H1 (cell line): Measurements from ENCODE around the gene NR4A1. TPM values are rescaled to one million over a fixed set of nuclear protein-coding genes. Genes with fewer than 3 reads are reported as not detected.

Experiments used
- CTCF ChIA-PET: fragments of 300-600 bp; sonication (Branson Sonifier 250); formaldehyde crosslinking; loops from one replicate; lab custom pipeline; 2021; ENCODE audit not compliant: partially characterized antibody; lab: Charles Lee
- POLR2A ChIA-PET: fragments of 300-600 bp; sonication (Branson Sonifier 250); formaldehyde crosslinking; loops from one replicate; lab custom pipeline; 2021; ENCODE audit warnings: inconsistent platforms; ENCODE audit not compliant: partially characterized antibody; lab: Charles Lee
- DNase-seq, 2 experiments: peaks; one replicate each; pipeline versions ENCODE4 v3.0.0 to v3.0.0-alpha.2; 2010 to 2022; ENCODE audit warnings: low spot score in 2 of 2, low read depth in 1 of 2, mixed read lengths in 1 of 2
- FAIRE-seq: peaks from 2 replicates; lab custom pipeline; 2011; peaks lifted over from hg19 to GRCh38; lab: Jason Lieb, UNC
- H2AFZ ChIP-seq: 2 replicates; pipeline ENCODE4 v1.8.1; 2012; ENCODE audit warnings: low read length, inconsistent platforms
- H2AK5ac ChIP-seq: 2 replicates; pipeline ENCODE4 v1.6.1; 2013; ENCODE audit warnings: low read depth, low read length
- H2BK120ac ChIP-seq: replicated peaks from 2 replicates; pipeline ENCODE3; 2013; ENCODE audit warnings: low read depth, low read length, inconsistent platforms
- H2BK12ac ChIP-seq: 2 replicates; pipeline ENCODE4 v1.6.1; 2013; ENCODE audit warnings: low read depth, low read length
- H2BK15ac ChIP-seq: 2 replicates; pipeline ENCODE4 v1.6.1; 2013; ENCODE audit warnings: low read length
- H2BK20ac ChIP-seq: 2 replicates; pipeline ENCODE4 v1.6.1; 2013; ENCODE audit warnings: low read length
- H2BK5ac ChIP-seq: 2 replicates; pipeline ENCODE4 v1.6.1; 2013; ENCODE audit warnings: low read depth, low read length
- H3K14ac ChIP-seq: 2 replicates; pipeline ENCODE4 v1.6.1; 2013; ENCODE audit warnings: inconsistent platforms; ENCODE audit not compliant: insufficient read length
- H3K18ac ChIP-seq: 2 replicates; pipeline ENCODE4 v1.6.1; 2013; ENCODE audit warnings: low read length; ENCODE audit errors: extremely low read depth
- H3K23ac ChIP-seq: 2 replicates; pipeline ENCODE4 v1.6.1; 2013; ENCODE audit warnings: inconsistent platforms; ENCODE audit not compliant: insufficient read length
- H3K23me2 ChIP-seq: 2 replicates; pipeline ENCODE4 v1.6.1; 2013; ENCODE audit warnings: low read depth, low read length
- H3K27ac ChIP-seq: 2 replicates; pipeline ENCODE4 v1.6.1; 2011; ENCODE audit warnings: low read depth, low read length, inconsistent platforms
- H3K27me3 ChIP-seq, 4 experiments: replicated peaks in 1 of 4; 1 replicate in 1 of 4; 2 replicates in 3 of 4; pipeline versions ENCODE4 v1.6.1 to v1.8.1; 2011 to 2013; ENCODE audit warnings: low read length in 3 of 4, mild to moderate bottlenecking in 3 of 4, inconsistent platforms in 2 of 4, mixed read lengths in 2 of 4, moderate library complexity in 1 of 4; ENCODE audit not compliant: control insufficient read depth in 3 of 4, insufficient read depth in 3 of 4; ENCODE audit errors: extremely low read depth in 1 of 4
- H3K36me3 ChIP-seq, 4 experiments: 2 replicates each; pipeline versions ENCODE4 v1.6.1 to v1.8.1; 2011 to 2013; ENCODE audit warnings: mild to moderate bottlenecking in 4 of 4, low read length in 3 of 4, moderate library complexity in 2 of 4, control low read depth in 1 of 4, inconsistent platforms in 1 of 4; ENCODE audit not compliant: insufficient read depth in 4 of 4, control insufficient read depth in 2 of 4
- H3K4ac ChIP-seq: replicated peaks from 2 replicates; pipeline ENCODE3; 2013; ENCODE audit warnings: low read length, low read depth, mixed read lengths, inconsistent platforms; ENCODE audit not compliant: insufficient read length
- H3K4me1 ChIP-seq, 4 experiments: replicated peaks in 1 of 4; 1 replicate in 1 of 4; 2 replicates in 3 of 4; pipeline versions ENCODE4 v1.6.1 to v1.8.1; 2011 to 2013; ENCODE audit warnings: low read length in 3 of 4, inconsistent platforms in 2 of 4, mixed read lengths in 1 of 4; ENCODE audit not compliant: insufficient read depth in 4 of 4, control insufficient read depth in 3 of 4
- H3K4me2 ChIP-seq, 2 experiments: 2 replicates each; pipeline versions ENCODE4 v1.6.1 to v1.8.1; 2011 to 2013; ENCODE audit warnings: low read depth in 2 of 2, low read length in 2 of 2, control low read depth in 1 of 2, inconsistent platforms in 1 of 2, mild to moderate bottlenecking in 1 of 2; ENCODE audit not compliant: insufficient read depth in 1 of 2
- H3K4me3 ChIP-seq, 4 experiments: fragments of 200-600, 300-600 bp in 1 of 4; sonication (generic), shearing (Covaris generic), sonication (Bioruptor Twin) in 1 of 4; 2 replicates each; pipeline versions ENCODE4 v1.5.1 to v1.8.1; 2011 to 2016; ENCODE audit warnings: low read length in 4 of 4, low read depth in 3 of 4, control low read depth in 2 of 4, inconsistent platforms in 2 of 4, mild to moderate bottlenecking in 2 of 4, mixed read lengths in 1 of 4, moderate library complexity in 1 of 4; ENCODE audit not compliant: insufficient read depth in 2 of 4; ENCODE audit errors: extremely low read depth in 1 of 4
- H3K56ac ChIP-seq: replicated peaks from 2 replicates; pipeline ENCODE3; 2013; ENCODE audit warnings: low read depth, mild to moderate bottlenecking, mixed read lengths, low read length, inconsistent platforms; ENCODE audit not compliant: insufficient read length
- H3K79me1 ChIP-seq: 2 replicates; pipeline ENCODE4 v1.6.1; 2013; ENCODE audit warnings: low read depth, low read length, control low read depth
- H3K79me2 ChIP-seq, 2 experiments: 2 replicates each; pipeline versions ENCODE4 v1.6.1 to v1.8.1; 2012 to 2013; ENCODE audit warnings: low read length in 2 of 2, mild to moderate bottlenecking in 2 of 2, inconsistent platforms in 1 of 2; ENCODE audit not compliant: insufficient read depth in 2 of 2, control insufficient read depth in 1 of 2
- H3K9ac ChIP-seq, 4 experiments: replicated peaks in 1 of 4; 1 replicate in 1 of 4; 2 replicates in 3 of 4; pipeline versions ENCODE4 v1.6.1 to v1.8.1; 2011 to 2013; ENCODE audit warnings: low read depth in 3 of 4, low read length in 3 of 4, control low read depth in 2 of 4, mild to moderate bottlenecking in 2 of 4, moderate library complexity in 2 of 4, inconsistent platforms in 1 of 4; ENCODE audit errors: extremely low read depth in 1 of 4
- H3K9me3 ChIP-seq, 2 experiments: 2 replicates each; pipeline versions ENCODE4 v1.6.1 to v1.8.1; 2012 to 2013; ENCODE audit warnings: mild to moderate bottlenecking in 2 of 2, moderate library complexity in 2 of 2, control low read depth in 1 of 2, inconsistent platforms in 1 of 2, low read depth in 1 of 2, low read length in 1 of 2, mixed read lengths in 1 of 2; ENCODE audit not compliant: insufficient read depth in 2 of 2
- H4K20me1 ChIP-seq, 2 experiments: replicated peaks in 1 of 2; 2 replicates each; pipeline versions ENCODE3 to v1.8.1; 2011 to 2013; ENCODE audit warnings: inconsistent platforms in 2 of 2, low read length in 2 of 2, mild to moderate bottlenecking in 1 of 2; ENCODE audit not compliant: insufficient read depth in 2 of 2, control insufficient read depth in 1 of 2
- H4K5ac ChIP-seq: 2 replicates; pipeline ENCODE4 v1.6.1; 2013; ENCODE audit warnings: low read length, low read depth, mixed read lengths, inconsistent platforms; ENCODE audit not compliant: insufficient read length
- H4K8ac ChIP-seq: 2 replicates; pipeline ENCODE4 v1.8.0; 2013; ENCODE audit warnings: mild to moderate bottlenecking, moderate library complexity, low read length, inconsistent platforms; ENCODE audit not compliant: insufficient read depth; ENCODE audit errors: extremely low read depth
- H4K91ac ChIP-seq: replicated peaks from 2 replicates; pipeline ENCODE3; 2013; ENCODE audit warnings: low read length, mixed read lengths, inconsistent platforms; ENCODE audit not compliant: insufficient read length
- CEBPB ChIP-seq: IDR thresholded peaks from 2 replicates; pipeline ENCODE4 v1.6.1; 2012; ENCODE audit warnings: low read depth, low read length
- E2F6 ChIP-seq: IDR thresholded peaks from 2 replicates; pipeline ENCODE4 v1.6.1; 2012; ENCODE audit warnings: inconsistent platforms
- GTF2F1 ChIP-seq: IDR thresholded peaks from 2 replicates; pipeline ENCODE4 v1.6.1; 2012; ENCODE audit warnings: low read depth, low read length, improper control_type of control experiment, borderline replicate concordance
- KDM4A ChIP-seq: IDR thresholded peaks from one replicate; pipeline ENCODE4 v1.7.1; 2012; ENCODE audit warnings: low read depth, mild to moderate bottlenecking, moderate library complexity, low read length, inconsistent platforms; ENCODE audit not compliant: severe bottlenecking
- MAX ChIP-seq: IDR thresholded peaks from 2 replicates; pipeline ENCODE4 v1.6.1; 2012; ENCODE audit warnings: inconsistent platforms
- PHF8 ChIP-seq: fragments of 200-600 bp; sonication (generic); conservative IDR thresholded peaks from 2 replicates; pipeline ENCODE4 v1.7.1; 2012; ENCODE audit warnings: low read depth, mild to moderate bottlenecking, inconsistent platforms, low read length, moderate library complexity
- RNF2 ChIP-seq: fragments of 200-900, 300-1000 bp; sonication (generic); IDR thresholded peaks from 2 replicates; pipeline ENCODE4 v1.7.1; 2016; ENCODE audit warnings: borderline replicate concordance, low read depth, mild to moderate bottlenecking, antibody characterized with exemption, low read length; ENCODE audit not compliant: poor library complexity, severe bottlenecking; ENCODE audit errors: missing control alignments
- SP1 ChIP-seq: IDR thresholded peaks from 2 replicates; pipeline ENCODE4 v1.6.1; 2011; ENCODE audit warnings: low read depth, low read length
- SUZ12 ChIP-seq: fragments of 200-600 bp; sonication (generic); IDR thresholded peaks from 2 replicates; pipeline ENCODE4 v1.6.1; 2012; ENCODE audit warnings: mild to moderate bottlenecking, inconsistent platforms, low read length, moderate library complexity, mixed read lengths
- ZNF274 ChIP-seq: IDR thresholded peaks from 2 replicates; pipeline ENCODE4 v1.7.0; 2012; ENCODE audit warnings: low read length, borderline replicate concordance; ENCODE audit errors: extremely low read depth
- WGBS, 2 experiments: shearing (Covaris generic) in 1 of 2; methylation state at CpG; one replicate each; pipeline versions ENCODE4 v1.1.6 to v1.1.7; 2013 to 2015; ENCODE audit warnings: low lambda C conversion rate in 2 of 2, mixed read lengths in 2 of 2, inconsistent platforms in 1 of 2, low coverage in 1 of 2, missing lambda C conversion rate in 1 of 2; ENCODE audit not compliant: insufficient replicate concordance in 2 of 2, insufficient coverage in 1 of 2, insufficient read length in 1 of 2; ENCODE audit errors: extremely low coverage in 1 of 2, missing lambda C conversion rate in 1 of 2; 5-methylcytosine and 5-hydroxymethylcytosine counted together
- polyA plus RNA-seq, 7 experiments: library from polyadenylated mRNA; depleted of rRNA in 3 of 7; stranded (reverse) in 5 of 7; unstranded in 2 of 7; fragments of >200 nt in 5 of 7; fragments of 200-250 nt in 2 of 7; gene quantifications; 1 replicate in 5 of 7; 2 replicates in 1 of 7; 4 replicates in 1 of 7; pipeline versions ENCODE4 v1.2.1 to v1.2.3, GENCODE V29; 2011 to 2013; ENCODE audit warnings: missing spikeins in 2 of 7, mixed read lengths in 2 of 7
- total RNA-seq: library from RNA; stranded (reverse); fragmentation: NEBNext Ultra II Directional; extraction: Animal tissue kit (Norgen Biotek cat#: 25700); gene quantifications from 2 replicates; pipeline ENCODE4 v1.2.1, GENCODE V29; 2021

Gene NR4A1
- total and polyA plus RNA-seq, 2 of the 8 experiments (the other 6 are each of a cell fraction or from before 2014, with no cell fraction given) = 18.7 to 23.3 TPM

- Histone ChIP-seq H3K4me1 (peaks cover 5 to 34% (median 20%) of the 10 kb centered on the region in 4 experiments), H2BK12ac (no peak overlapping the region), H3K14ac (no peak overlapping the region), H3K9me3 (no peaks in the 10 kb centered on the region), H4K91ac (no peak overlapping the region), H3K4me2 (peak overlapping the region; percentile 66 to 91), H3K23me2 (peaks cover 10% of the 10 kb centered on the region; the same call in 1 of the 2 replicates), H4K8ac (peak overlapping the region; percentile 57; the same call in 1 of the 2 replicates), H3K18ac (peak overlapping the region; percentile 56; the same call in 1 of the 2 replicates), H3K27ac (no peak overlapping the region), H3K9ac (no peak overlapping the region), H3K79me2 (no peaks in the 10 kb centered on the region), H2AFZ (no peak overlapping the region), H2BK20ac (no peak overlapping the region), H3K4me3 (peak overlapping the region; percentile 46 to 74 (median 52)), H3K4ac (no peak overlapping the region), H4K5ac (no peak overlapping the region), H2BK120ac (no peak overlapping the region), H2AK5ac (no peak overlapping the region), H4K20me1 (no peaks in the 10 kb centered on the region), H2BK5ac (no peak overlapping the region), H3K27me3 (peaks cover 19 to 51% (median 47%) of the 10 kb centered on the region in 4 experiments), H3K79me1 (no peaks in the 10 kb centered on the region), H2BK15ac (no peak overlapping the region), H3K36me3 (no peaks in the 10 kb centered on the region; a peak in 1 of 8 replicates), H3K23ac (no peak overlapping the region), H3K56ac (no peak overlapping the region)
- WGBS, 2 experiments = 11% methylated on average over 48 of the region's 72 CpGs; no CpG with 5 or more reads in 1 of the 2 experiments
- DNase-seq (no peak), FAIRE-seq (no peak)
- ChIA-PET CTCF (interaction anchor here (1.3 to 38.2 kb wide), 5 partner anchors 10 to 45 kb away, joined by 3 to 1249 read pairs (median 10); no protein-coding TSS in a partner anchor), POLR2A (interaction anchor here (0.8 to 6.5 kb wide), 7 partner anchors 8 to 41 kb away, joined by 3 to 62 read pairs (median 4); no protein-coding TSS in a partner anchor)
- TF ChIP-seq ZNF274 (no peak), CEBPB (no peak), KDM4A (peak; percentile 92), MAX (peak; percentile 25; the same call in 1 of the 2 replicates), GTF2F1 (no peak), SP1 (no peak), RNF2 (no peak), PHF8 (peak; percentile 20; the same call in 1 of the 2 replicates), SUZ12 (peak; percentile 73), E2F6 (peak; percentile 16; the same call in 1 of the 2 replicates)
Measured at GRCh38 chr12:52007158-52007921, 43.9 kb upstream of the NR4A1 start.
